OCI-LY1 (cell line): Measurements from ENCODE around the gene GFRA3.
"Not testable (repeated sequence)": the region's sequence is repeated elsewhere in the genome, so short reads cannot be mapped to it uniquely, and the experiment has no call there.

Experiments
- H2AFZ ChIP-seq: fragments of 200-600 bp; sonication (generic), shearing (Covaris generic); 2 replicates; pipeline ENCODE4 v1.6.0; 2014; ENCODE audit warnings: antibody characterized with exemption, mild to moderate bottlenecking, low read length
- H3F3A ChIP-seq: fragments of 200-600 bp; sonication (generic), shearing (Covaris generic); 2 replicates; pipeline ENCODE4 v1.6.0; 2014; ENCODE audit warnings: mild to moderate bottlenecking, antibody characterized with exemption, low read length, moderate library complexity; ENCODE audit not compliant: insufficient read depth
- H3K27ac ChIP-seq: fragments of 200-600 bp; sonication (generic); 2 replicates; pipeline ENCODE4 v1.5.1; 2014; ENCODE audit warnings: low read length, mixed run types, mild to moderate bottlenecking, low read depth; ENCODE audit not compliant: poor library complexity, severe bottlenecking
- H3K27me3 ChIP-seq: fragments of 200-600 bp; sonication (generic); 2 replicates; pipeline ENCODE4 v1.6.0; 2014; ENCODE audit warnings: antibody characterized with exemption, mild to moderate bottlenecking, low read length, moderate library complexity; ENCODE audit not compliant: insufficient read depth
- H3K36me3 ChIP-seq: fragments of 200-600 bp; sonication (generic); 2 replicates; pipeline ENCODE4 v1.6.1; 2014; ENCODE audit warnings: mild to moderate bottlenecking, antibody characterized with exemption, low read length, moderate library complexity, mixed read lengths; ENCODE audit not compliant: insufficient read depth
- H3K4me1 ChIP-seq: fragments of 200-600 bp; sonication (generic); 2 replicates; pipeline ENCODE4 v1.5.1; 2014; ENCODE audit warnings: mild to moderate bottlenecking, low read length, moderate library complexity; ENCODE audit not compliant: insufficient read depth, severe bottlenecking
- H3K4me2 ChIP-seq: fragments of 200-600 bp; sonication (generic), shearing (Covaris generic); 2 replicates; pipeline ENCODE4 v1.6.1; 2014; ENCODE audit warnings: low read length
- H3K4me3 ChIP-seq: fragments of 200-600 bp; sonication (generic); 2 replicates; pipeline ENCODE4 v1.5.1; 2014; ENCODE audit warnings: low read length, low read depth, mild to moderate bottlenecking, mixed read lengths; ENCODE audit not compliant: poor library complexity, severe bottlenecking
- H3K79me2 ChIP-seq: fragments of 200-600 bp; shearing (Covaris generic); 2 replicates; pipeline ENCODE4 v1.6.1; 2016; ENCODE audit warnings: mixed run types, low read length, mixed read lengths; ENCODE audit not compliant: insufficient read depth
- H3K9ac ChIP-seq: fragments of 200-600 bp; sonication (generic), shearing (Covaris generic); 2 replicates; pipeline ENCODE4 v1.6.1; 2014; ENCODE audit warnings: mild to moderate bottlenecking, low read length, mixed read lengths
- H3K9me2 ChIP-seq: fragments of 200-600 bp; sonication (generic), shearing (Covaris generic); 2 replicates; pipeline ENCODE4 v1.6.1; 2014; ENCODE audit warnings: low read depth, mild to moderate bottlenecking, low read length, mixed read lengths
- H3K9me3 ChIP-seq: fragments of 200-600 bp; shearing (Covaris generic); 2 replicates; pipeline ENCODE4 v1.6.1; 2014; ENCODE audit warnings: low read length, mixed read lengths
- H4K20me1 ChIP-seq: fragments of 200-600 bp; sonication (generic), shearing (Covaris generic); 2 replicates; pipeline ENCODE4 v1.6.0; 2016; ENCODE audit warnings: mild to moderate bottlenecking, low read length; ENCODE audit not compliant: insufficient read depth
- EZH2 ChIP-seq: fragments of 200-600 bp; sonication (generic), shearing (Covaris generic); IDR thresholded peaks from 2 replicates; pipeline ENCODE4 v1.8.0; 2017; ENCODE audit warnings: borderline replicate concordance, mixed run types, mild to moderate bottlenecking, antibody characterized with exemption, low read length, moderate library complexity, mixed read lengths
- TF ChIP-seq, protein P1 (sequence below): fragments of 200-600 bp; sonication (generic), shearing (Covaris generic); IDR thresholded peaks from 2 replicates; pipeline ENCODE4 v1.5.1; 2017; ENCODE audit warnings: mild to moderate bottlenecking, antibody characterized with exemption, low read length, moderate library complexity, mixed read lengths

The GFRA3 gene, protein sequence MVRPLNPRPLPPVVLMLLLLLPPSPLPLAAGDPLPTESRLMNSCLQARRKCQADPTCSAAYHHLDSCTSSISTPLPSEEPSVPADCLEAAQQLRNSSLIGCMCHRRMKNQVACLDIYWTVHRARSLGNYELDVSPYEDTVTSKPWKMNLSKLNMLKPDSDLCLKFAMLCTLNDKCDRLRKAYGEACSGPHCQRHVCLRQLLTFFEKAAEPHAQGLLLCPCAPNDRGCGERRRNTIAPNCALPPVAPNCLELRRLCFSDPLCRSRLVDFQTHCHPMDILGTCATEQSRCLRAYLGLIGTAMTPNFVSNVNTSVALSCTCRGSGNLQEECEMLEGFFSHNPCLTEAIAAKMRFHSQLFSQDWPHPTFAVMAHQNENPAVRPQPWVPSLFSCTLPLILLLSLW

DNA sequence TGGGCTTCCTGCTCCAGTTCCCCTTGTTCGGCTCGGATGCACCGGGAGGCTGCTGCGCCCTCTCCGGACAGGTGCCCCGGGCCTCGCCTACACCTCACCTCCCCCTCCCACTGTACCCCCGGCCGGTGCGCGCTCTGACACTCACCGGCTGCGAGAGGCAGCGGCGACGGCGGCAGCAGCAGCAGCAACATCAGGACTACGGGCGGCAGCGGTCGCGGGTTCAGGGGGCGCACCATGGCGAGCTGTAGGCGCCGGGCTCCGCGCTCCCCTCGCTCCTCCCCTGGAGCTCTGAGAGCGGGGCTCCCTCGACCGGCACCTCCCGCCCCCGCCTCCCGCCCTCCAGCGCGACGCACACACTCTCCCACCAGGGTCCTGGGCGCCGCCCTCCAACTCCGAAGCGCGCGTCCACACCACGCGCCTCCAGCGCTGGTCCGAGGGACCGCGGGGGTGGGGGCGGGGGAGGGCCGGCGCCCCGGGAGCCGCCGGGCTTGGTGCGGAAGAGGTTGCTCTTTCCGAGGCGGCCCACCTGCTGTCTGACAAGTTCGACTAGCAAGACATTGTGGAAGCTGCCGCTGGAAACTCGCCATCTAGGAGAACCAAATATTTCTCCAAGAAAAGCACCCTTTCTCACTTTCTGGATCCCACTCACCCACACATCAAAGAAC lies at the start of gene GFRA3:
GFRA3 (minus strand) TSS at position 433 of the 665 bp plus-strand sequence; CDS start at position 236, 197 bp downstream.
- Histone ChIP-seq H3K9me3 (no peaks in the 10 kb centered on the region), H3K79me2 (no peaks in the 10 kb centered on the region), H3K36me3 (no peaks in the 10 kb centered on the region), H3K4me3 (peak within 1 kb of the TSS; percentile 48), H3K27ac (no peak within 1 kb of the TSS), H3K9me2 (no peaks in the 10 kb centered on the region), H4K20me1 (no peaks in the 10 kb centered on the region), H3F3A (no peaks in the 10 kb centered on the region), H3K9ac (no peak within 1 kb of the TSS; the same call in 1 of the 2 replicates), H3K4me1 (peaks cover 8% of the 10 kb centered on the region), H3K27me3 (no peaks in the 10 kb centered on the region), H3K4me2 (peak within 1 kb of the TSS; percentile 59), H2AFZ (no peak within 1 kb of the TSS)
- TF ChIP-seq, protein P1, sequence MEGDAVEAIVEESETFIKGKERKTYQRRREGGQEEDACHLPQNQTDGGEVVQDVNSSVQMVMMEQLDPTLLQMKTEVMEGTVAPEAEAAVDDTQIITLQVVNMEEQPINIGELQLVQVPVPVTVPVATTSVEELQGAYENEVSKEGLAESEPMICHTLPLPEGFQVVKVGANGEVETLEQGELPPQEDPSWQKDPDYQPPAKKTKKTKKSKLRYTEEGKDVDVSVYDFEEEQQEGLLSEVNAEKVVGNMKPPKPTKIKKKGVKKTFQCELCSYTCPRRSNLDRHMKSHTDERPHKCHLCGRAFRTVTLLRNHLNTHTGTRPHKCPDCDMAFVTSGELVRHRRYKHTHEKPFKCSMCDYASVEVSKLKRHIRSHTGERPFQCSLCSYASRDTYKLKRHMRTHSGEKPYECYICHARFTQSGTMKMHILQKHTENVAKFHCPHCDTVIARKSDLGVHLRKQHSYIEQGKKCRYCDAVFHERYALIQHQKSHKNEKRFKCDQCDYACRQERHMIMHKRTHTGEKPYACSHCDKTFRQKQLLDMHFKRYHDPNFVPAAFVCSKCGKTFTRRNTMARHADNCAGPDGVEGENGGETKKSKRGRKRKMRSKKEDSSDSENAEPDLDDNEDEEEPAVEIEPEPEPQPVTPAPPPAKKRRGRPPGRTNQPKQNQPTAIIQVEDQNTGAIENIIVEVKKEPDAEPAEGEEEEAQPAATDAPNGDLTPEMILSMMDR: no peak
- TF ChIP-seq EZH2: no peak

DNA sequence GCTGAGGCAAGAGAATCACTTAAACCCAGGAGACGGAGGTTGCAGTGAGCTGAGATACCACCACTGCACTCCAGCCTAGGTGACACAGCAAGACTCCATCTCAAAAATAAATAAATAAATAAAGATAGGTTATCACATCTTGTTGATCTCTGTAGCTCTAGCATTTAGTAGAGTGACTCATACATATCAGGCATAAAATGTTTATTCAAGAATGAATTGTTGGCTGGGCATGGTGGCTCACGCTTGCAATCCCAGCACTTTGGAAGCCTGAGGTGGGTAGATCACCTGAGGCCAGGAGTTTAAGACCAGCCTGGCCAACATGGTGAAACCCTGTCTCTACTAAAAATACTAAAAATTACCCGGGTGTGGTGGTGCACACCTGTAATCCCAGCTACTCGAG lies 43.8 kb upstream of the GFRA3 start:
- not testable (repeated sequence) for H3K4me3 ChIP-seq, H3K27ac ChIP-seq, H3K9ac ChIP-seq, H4K20me1 ChIP-seq, H3K4me2 ChIP-seq, H3K4me1 ChIP-seq, H2AFZ ChIP-seq, H3K9me3 ChIP-seq, H3K27me3 ChIP-seq, H3K9me2 ChIP-seq, H3K79me2 ChIP-seq, H3F3A ChIP-seq
- peaks cover 51% of the 10 kb centered on the region for H3K36me3 ChIP-seq

DNA sequence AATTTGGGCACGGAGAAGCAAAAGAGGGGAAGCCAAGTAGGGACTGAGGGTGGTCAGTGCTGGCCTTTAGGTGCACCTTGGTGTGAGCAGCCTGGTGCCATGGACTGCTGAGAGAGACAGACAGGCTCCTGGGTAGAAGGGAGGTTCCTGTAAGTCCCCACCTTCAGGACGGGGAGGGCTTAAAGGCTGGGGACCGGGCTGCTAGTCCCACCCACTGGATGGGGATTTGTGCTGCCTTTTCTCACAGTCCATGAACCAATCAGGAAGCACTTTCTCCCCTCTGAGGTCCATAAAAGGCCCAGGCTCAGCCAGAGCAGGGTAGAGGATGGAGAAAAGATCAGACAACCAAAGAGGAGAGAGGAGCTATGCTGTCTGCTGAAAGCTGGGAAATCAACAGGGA lies 41.9 kb upstream of the GFRA3 start:
- Histone ChIP-seq H3K4me2 (no peak overlapping the region), H3K27ac (no peak overlapping the region), H3F3A (no peaks in the 10 kb centered on the region), H4K20me1 (no peaks in the 10 kb centered on the region), H3K79me2 (no peaks in the 10 kb centered on the region), H3K4me3 (no peak overlapping the region), H3K4me1 (no peaks in the 10 kb centered on the region), H3K9me3 (no peaks in the 10 kb centered on the region), H3K36me3 (peaks cover 66% of the 10 kb centered on the region), H2AFZ (no peak overlapping the region), H3K9me2 (no peaks in the 10 kb centered on the region), H3K27me3 (no peaks in the 10 kb centered on the region), H3K9ac (no peak overlapping the region)
- TF ChIP-seq, protein P1: no peak
- no peak for TF ChIP-seq EZH2
